Smooth muscle cell (in vitro differentiated cells): Measurements from ENCODE around the gene ADPRHL1. TPM values are rescaled to one million over a fixed set of nuclear protein-coding genes. Genes with fewer than 3 reads are reported as not detected.

Experiments
- DNase-seq: peaks from one replicate; lab custom pipeline; 2025; ENCODE audit not compliant: unreplicated experiment; lab: John Stamatoyannopoulos, UW
- H2AFZ ChIP-seq: fragments of 200-600 bp; sonication (generic); 2 replicates; pipeline ENCODE4 v1.6.0; 2016; ENCODE audit warnings: antibody characterized with exemption, low read depth, mild to moderate bottlenecking
- H3F3A ChIP-seq: fragments of 200-600 bp; sonication (generic); 2 replicates; pipeline ENCODE4 v1.6.0; 2017; ENCODE audit warnings: antibody characterized with exemption, low read depth
- H3K27ac ChIP-seq: fragments of 200-600 bp; sonication (generic); 2 replicates; pipeline ENCODE4 v1.5.1; 2016; ENCODE audit warnings: low read depth, mild to moderate bottlenecking
- H3K27me3 ChIP-seq: fragments of 200-600 bp; sonication (generic); 2 replicates; pipeline ENCODE4 v1.6.1; 2016; ENCODE audit warnings: low read depth, mild to moderate bottlenecking
- H3K36me3 ChIP-seq: fragments of 200-600 bp; sonication (generic); 2 replicates; pipeline ENCODE4 v1.5.1; 2016; ENCODE audit warnings: low read depth
- H3K4me1 ChIP-seq: fragments of 200-600 bp; sonication (generic); 2 replicates; pipeline ENCODE4 v1.5.1; 2016; ENCODE audit warnings: low read depth
- H3K4me2 ChIP-seq: fragments of 200-600 bp; sonication (generic); 2 replicates; pipeline ENCODE4 v1.6.0; 2016; ENCODE audit warnings: mild to moderate bottlenecking
- H3K4me3 ChIP-seq: fragments of 200-600 bp; sonication (generic); 2 replicates; pipeline ENCODE4 v1.5.1; 2016; ENCODE audit warnings: mild to moderate bottlenecking
- H3K79me2 ChIP-seq: fragments of 200-600 bp; sonication (generic); 2 replicates; pipeline ENCODE4 v1.6.0; 2016; ENCODE audit warnings: low read depth, mild to moderate bottlenecking
- H3K9ac ChIP-seq: fragments of 200-600 bp; sonication (generic); 2 replicates; pipeline ENCODE4 v1.6.0; 2016; ENCODE audit warnings: low read depth
- H3K9me3 ChIP-seq: fragments of 200-600 bp; sonication (generic); replicated peaks from 2 replicates; pipeline ENCODE4 v1.5.1; 2016; ENCODE audit warnings: low read depth
- H4K20me1 ChIP-seq: fragments of 200-600 bp; sonication (generic); 2 replicates; pipeline ENCODE4 v1.6.0; 2016; ENCODE audit warnings: low read depth
- WGBS: methylation state at CpG from one replicate; pipeline ENCODE4 v1.1.7; 2016; ENCODE audit warnings: low lambda C conversion rate; 5-methylcytosine and 5-hydroxymethylcytosine counted together
- polyA plus RNA-seq: library from polyadenylated mRNA; unstranded; fragments of >200 nt; fragmentation: Nextera tagmentation; extraction: Ambion mirVana; gene quantifications from 2 replicates; pipeline ENCODE4 v1.2.1, GENCODE V29; 2016
- total RNA-seq: library from RNA; depleted of rRNA; stranded (reverse); fragments of >200 nt; gene quantifications from 2 replicates; pipeline ENCODE4 v1.2.3, GENCODE V29; 2014
- TF ChIP-seq, protein P1 (sequence below): fragments of 200-600 bp; sonication (generic); IDR thresholded peaks from 2 replicates; pipeline ENCODE4 v1.5.1; 2017; ENCODE audit warnings: borderline replicate concordance, mild to moderate bottlenecking, antibody characterized with exemption; ENCODE audit not compliant: insufficient read depth, poor library complexity, severe bottlenecking

The ADPRHL1 gene
- total and polyA plus RNA-seq, 2 experiments from 2014 or later: 0.18 to 1.2 TPM

DNA sequence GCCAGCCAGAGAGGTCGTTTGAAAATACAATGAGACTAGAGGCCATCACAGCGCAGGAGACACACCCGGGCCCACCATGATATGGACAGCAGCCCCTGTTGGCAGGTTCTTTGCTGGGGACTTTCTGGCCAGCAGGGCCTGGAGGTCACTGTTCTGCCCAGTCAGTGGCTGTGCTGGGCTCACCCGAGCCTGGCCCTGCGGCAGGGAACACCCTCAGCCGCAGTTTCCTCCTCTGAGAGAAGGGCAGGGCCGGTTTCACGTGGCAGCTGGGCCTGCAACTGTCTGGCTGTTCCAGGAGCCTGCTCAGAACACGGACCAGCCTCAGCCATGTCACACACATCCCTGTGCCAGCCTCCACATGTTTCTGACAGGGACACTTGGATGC is 39.4 kb downstream of the ADPRHL1 start:
- H3K79me2 ChIP-seq: no peaks in the 10 kb centered on the region
- no peaks in the 10 kb centered on the region for H3K9me3 ChIP-seq
- H2AFZ ChIP-seq: no peak overlapping the region
- no peak overlapping the region for H3K27ac ChIP-seq
- H3K4me1 ChIP-seq: peaks cover 5% of the 10 kb centered on the region
- TF ChIP-seq, protein P1, sequence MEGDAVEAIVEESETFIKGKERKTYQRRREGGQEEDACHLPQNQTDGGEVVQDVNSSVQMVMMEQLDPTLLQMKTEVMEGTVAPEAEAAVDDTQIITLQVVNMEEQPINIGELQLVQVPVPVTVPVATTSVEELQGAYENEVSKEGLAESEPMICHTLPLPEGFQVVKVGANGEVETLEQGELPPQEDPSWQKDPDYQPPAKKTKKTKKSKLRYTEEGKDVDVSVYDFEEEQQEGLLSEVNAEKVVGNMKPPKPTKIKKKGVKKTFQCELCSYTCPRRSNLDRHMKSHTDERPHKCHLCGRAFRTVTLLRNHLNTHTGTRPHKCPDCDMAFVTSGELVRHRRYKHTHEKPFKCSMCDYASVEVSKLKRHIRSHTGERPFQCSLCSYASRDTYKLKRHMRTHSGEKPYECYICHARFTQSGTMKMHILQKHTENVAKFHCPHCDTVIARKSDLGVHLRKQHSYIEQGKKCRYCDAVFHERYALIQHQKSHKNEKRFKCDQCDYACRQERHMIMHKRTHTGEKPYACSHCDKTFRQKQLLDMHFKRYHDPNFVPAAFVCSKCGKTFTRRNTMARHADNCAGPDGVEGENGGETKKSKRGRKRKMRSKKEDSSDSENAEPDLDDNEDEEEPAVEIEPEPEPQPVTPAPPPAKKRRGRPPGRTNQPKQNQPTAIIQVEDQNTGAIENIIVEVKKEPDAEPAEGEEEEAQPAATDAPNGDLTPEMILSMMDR: no peak
- H4K20me1 ChIP-seq: no peaks in the 10 kb centered on the region
- H3F3A ChIP-seq: peaks cover 6% of the 10 kb centered on the region
- 79% methylated on average over 9 of the region's 9 CpGs for WGBS
- no peak for DNase-seq
- H3K27me3 ChIP-seq: no peaks in the 10 kb centered on the region
- H3K4me3 ChIP-seq: no peak overlapping the region
- H3K9ac ChIP-seq: no peak overlapping the region
- no peaks in the 10 kb centered on the region for H3K36me3 ChIP-seq
- H3K4me2 ChIP-seq: no peak overlapping the region

DNA sequence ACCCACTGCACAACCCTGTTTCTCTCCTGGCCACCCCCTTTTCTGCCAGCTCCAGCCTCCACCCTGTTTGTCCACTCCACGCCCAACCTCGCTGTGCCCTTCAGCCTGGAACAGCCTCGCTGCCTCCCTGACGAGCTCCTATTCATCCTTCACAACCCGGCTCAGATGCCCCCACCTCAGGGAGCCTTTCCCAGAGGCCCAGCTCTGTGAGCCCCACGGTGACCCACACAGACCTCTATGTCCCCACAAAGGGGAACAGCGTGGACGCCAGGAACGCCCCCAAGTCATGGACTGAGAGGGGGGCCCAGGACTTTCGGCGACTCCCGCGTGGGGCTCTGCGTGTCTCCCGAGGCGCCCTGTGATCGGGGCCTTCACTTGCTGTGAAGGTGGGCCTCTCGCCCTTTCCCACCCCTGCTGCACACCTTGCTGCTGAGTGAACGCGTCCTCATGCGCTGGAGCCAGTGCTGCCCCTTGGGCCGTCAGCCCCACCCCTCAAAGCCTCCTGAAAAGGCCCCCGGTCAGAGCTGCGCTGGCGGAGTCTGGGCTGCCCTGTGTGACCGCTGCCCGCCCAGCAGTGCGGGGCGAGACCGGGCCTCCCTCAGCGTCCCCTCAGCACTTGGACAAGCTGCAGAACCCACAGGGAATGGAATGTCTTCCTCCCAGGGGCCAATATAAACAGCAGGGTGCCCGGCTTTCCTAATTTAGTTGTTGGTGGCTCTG is 40.0 kb downstream of the ADPRHL1 start:
- H3K27ac ChIP-seq: no peak overlapping the region
- H3K9ac ChIP-seq: no peak overlapping the region

DNA sequence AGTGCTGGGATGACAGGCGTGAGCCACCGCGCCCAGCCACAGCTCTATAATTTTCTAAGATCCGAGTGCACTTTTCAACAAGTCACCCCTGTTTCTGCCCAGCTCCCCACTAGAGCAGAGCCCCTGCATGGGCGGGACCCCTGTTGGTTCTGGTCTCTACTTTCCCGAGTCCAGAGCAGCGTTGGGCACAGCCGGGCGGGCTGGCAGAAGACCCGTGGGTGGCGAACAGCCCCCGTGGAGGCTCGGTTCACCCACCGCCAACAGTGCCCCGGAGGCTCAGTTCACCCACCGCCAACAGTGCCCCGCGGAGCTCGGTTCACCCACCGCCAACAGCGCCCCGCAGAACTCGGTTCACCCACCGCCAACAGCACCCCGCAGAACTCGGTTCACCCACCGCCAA is 40.8 kb downstream of the ADPRHL1 start:
- no peak overlapping the region for H3K27ac ChIP-seq
- H3K27me3 ChIP-seq: no peaks in the 10 kb centered on the region
- H2AFZ ChIP-seq: no peak overlapping the region
- H3K4me1 ChIP-seq: peaks cover 5% of the 10 kb centered on the region
- TF ChIP-seq, protein P1: no peak
- no peaks in the 10 kb centered on the region for H3K79me2 ChIP-seq
- no peaks in the 10 kb centered on the region for H3K9me3 ChIP-seq
- no peak overlapping the region for H3K9ac ChIP-seq
- no peaks in the 10 kb centered on the region for H4K20me1 ChIP-seq
- no peak overlapping the region for H3K4me3 ChIP-seq
- H3K36me3 ChIP-seq: no peaks in the 10 kb centered on the region
- H3F3A ChIP-seq: peaks cover 6% of the 10 kb centered on the region
- H3K4me2 ChIP-seq: no peak overlapping the region
- DNase-seq: no peak
- WGBS: 99% methylated on average over 19 of the region's 27 CpGs

More for the DNA sequence above, 40.0 kb downstream of the ADPRHL1 start:
- H3K79me2 ChIP-seq: no peaks in the 10 kb centered on the region
- H3K4me2 ChIP-seq: no peak overlapping the region
- 93% methylated on average over 29 of the region's 32 CpGs for WGBS
- no peaks in the 10 kb centered on the region for H3K9me3 ChIP-seq
- peaks cover 6% of the 10 kb centered on the region for H3F3A ChIP-seq
- TF ChIP-seq, protein P1: no peak
- no peaks in the 10 kb centered on the region for H4K20me1 ChIP-seq
- peaks cover 5% of the 10 kb centered on the region for H3K4me1 ChIP-seq
- no peak for DNase-seq
- H2AFZ ChIP-seq: no peak overlapping the region
- no peaks in the 10 kb centered on the region for H3K36me3 ChIP-seq
- no peaks in the 10 kb centered on the region for H3K27me3 ChIP-seq
- no peak overlapping the region for H3K4me3 ChIP-seq
